Thymus (tissue), 11 donors: ENCODE data around the gene DHRSX. TPM values are rescaled to one million over a fixed set of nuclear protein-coding genes. Genes with fewer than 3 reads are reported as not detected.
A peak's percentile ranks its signal among the peaks of the same experiment; 100 is the strongest.

Experiments used
- DNase-seq, 9 donors: peaks; one replicate each; pipeline ENCODE4 v3.0.0-alpha.2; 2013; ENCODE audit warnings: low spot score in 9 of 9, low read depth in 6 of 9, missing footprints in 1 of 9
- H3K27ac ChIP-seq, 2 donors: one replicate each; pipeline ENCODE4 v1.5.1; 2013; ENCODE audit warnings: control low read depth in 1 of 2, low read depth in 1 of 2, low read length in 1 of 2, mild to moderate bottlenecking in 1 of 2, moderate library complexity in 1 of 2
- H3K27me3 ChIP-seq, 2 donors: one replicate each; pipeline ENCODE4 v1.5.1; 2013; ENCODE audit warnings: low read length in 1 of 2; ENCODE audit not compliant: control insufficient read depth in 2 of 2, insufficient read depth in 1 of 2
- H3K36me3 ChIP-seq, 2 donors: one replicate each; pipeline ENCODE4 v1.5.1; 2013; ENCODE audit warnings: low read length in 1 of 2, mild to moderate bottlenecking in 1 of 2, moderate library complexity in 1 of 2; ENCODE audit not compliant: control insufficient read depth in 2 of 2, insufficient read depth in 2 of 2
- H3K4me1 ChIP-seq, 2 donors: one replicate each; pipeline ENCODE4 v1.5.1; 2013; ENCODE audit warnings: low read length in 2 of 2; ENCODE audit not compliant: control insufficient read depth in 2 of 2, insufficient read depth in 2 of 2
- H3K4me3 ChIP-seq, 2 donors: one replicate each; pipeline ENCODE4 v1.5.1; 2013; ENCODE audit warnings: low read length in 2 of 2, control low read depth in 1 of 2, mild to moderate bottlenecking in 1 of 2
- H3K9me3 ChIP-seq, 2 donors: one replicate each; pipeline ENCODE4 v1.5.1; 2013; ENCODE audit warnings: low read length in 1 of 2, mild to moderate bottlenecking in 1 of 2; ENCODE audit not compliant: control insufficient read depth in 2 of 2, insufficient read depth in 1 of 2
- WGBS: extraction: QIAGEN DNeasy Blood & Tissue Kit; methylation state at CpG from one replicate; pipeline ENCODE4 v1.1.7; 2013; 5-methylcytosine and 5-hydroxymethylcytosine counted together
- polyA plus RNA-seq: library from polyadenylated mRNA; stranded (reverse); fragments of 200-250 nt; gene quantifications from one replicate; pipeline ENCODE4 v1.2.3, GENCODE V29; 2013
- total RNA-seq: library from RNA; stranded (reverse); fragments of 120-200 nt; gene quantifications from one replicate; pipeline ENCODE4 v1.2.4, GENCODE V29; 2013
- donor health status: healthy.

Gene DHRSX
- total and polyA plus RNA-seq, 2 donors = 11.2 to 12.2 TPM

- Histone ChIP-seq H3K27ac (no peak overlapping the region), H3K36me3 (peaks cover 0 to 4% of the 10 kb centered on the region in 2 donors), H3K9me3 (no peaks in the 10 kb centered on the region), H3K27me3 (no peaks in the 10 kb centered on the region), H3K4me1 (peaks cover 9 to 15% of the 10 kb centered on the region in 2 donors), H3K4me3 (no peak overlapping the region)
- 92% methylated on average over 19 of the region's 19 CpGs for WGBS
- DNase-seq = no peak
These were observed 2.1 kb upstream of the DHRSX start for GRCh38 chrX:2502668-2503519.

GRCh38 chrX:2502120-2502667, 1.4 kb upstream of the DHRSX start:
- H3K4me3 ChIP-seq = no peak overlapping the region
- peaks cover 0 to 4% of the 10 kb centered on the region in 2 donors for H3K36me3 ChIP-seq
- peaks cover 9 to 15% of the 10 kb centered on the region in 2 donors for H3K4me1 ChIP-seq
- no peaks in the 10 kb centered on the region for H3K9me3 ChIP-seq
- DNase-seq = no peak
- no peak overlapping the region for H3K27ac ChIP-seq
- no peaks in the 10 kb centered on the region for H3K27me3 ChIP-seq
- 82% methylated on average over 5 of the region's 5 CpGs for WGBS

GRCh38 chrX:2501559-2502102, 855 bp upstream of the DHRSX start:
- H3K27ac ChIP-seq = no peak overlapping the region

GRCh38 chrX:2500091-2500802, 529 bp downstream of the DHRSX start:
- DNase-seq = peak in 3 of 9 donors; percentile 24 to 56 (median 37)
- peaks cover 4% of the 10 kb centered on the region in 2 donors for H3K36me3 ChIP-seq
- H3K4me3 ChIP-seq = peak overlapping the region; percentile 65 to 94
- peak overlapping the region; percentile 62 to 95 for H3K27ac ChIP-seq
- H3K4me1 ChIP-seq = peaks cover 12 to 15% of the 10 kb centered on the region in 2 donors
- no peaks in the 10 kb centered on the region for H3K9me3 ChIP-seq
- H3K27me3 ChIP-seq = no peaks in the 10 kb centered on the region
- 2% methylated on average over 70 of the region's 70 CpGs for WGBS

More at GRCh38 chrX:2501559-2502102, 855 bp upstream of the DHRSX start:
- Histone ChIP-seq H3K36me3 (peaks cover 0 to 4% of the 10 kb centered on the region in 2 donors), H3K4me1 (peaks cover 12 to 15% of the 10 kb centered on the region in 2 donors), H3K9me3 (no peaks in the 10 kb centered on the region), H3K4me3 (no peak overlapping the region), H3K27me3 (no peaks in the 10 kb centered on the region)
- DNase-seq = no peak
- WGBS = 95% methylated on average over 5 of the region's 5 CpGs

GRCh38 chrX:2499507-2499906, 1.3 kb downstream of the DHRSX start:
- Histone ChIP-seq H3K36me3 (peaks cover 4% of the 10 kb centered on the region in 2 donors), H3K27me3 (no peaks in the 10 kb centered on the region), H3K4me3 (peak overlapping the region; percentile 65 to 94), H3K4me1 (peaks cover 12 to 15% of the 10 kb centered on the region in 2 donors), H3K9me3 (no peaks in the 10 kb centered on the region), H3K27ac (peak overlapping the region; percentile 62 to 79)
- no peak for DNase-seq
- WGBS = 95% methylated on average over 8 of the region's 8 CpGs

GRCh38 chrX:2498781-2499302, 1.9 kb downstream of the DHRSX start:
- Histone ChIP-seq H3K27me3 (no peaks in the 10 kb centered on the region), H3K36me3 (peaks cover 4% of the 10 kb centered on the region in 2 donors), H3K27ac (peak overlapping the region; percentile 67 to 69), H3K4me1 (peaks cover 12 to 15% of the 10 kb centered on the region in 2 donors), H3K9me3 (no peaks in the 10 kb centered on the region), H3K4me3 (peak overlapping the region in 1 of 2 donors; percentile 10)
- peak in 1 of 9 donors; percentile 13 for DNase-seq
- 77% methylated on average over 10 of the region's 10 CpGs for WGBS

GRCh38 chrX:2497961-2498780, 2.6 kb downstream of the DHRSX start:
- Histone ChIP-seq H3K27me3 (no peaks in the 10 kb centered on the region), H3K4me1 (peaks cover 12 to 15% of the 10 kb centered on the region in 2 donors), H3K9me3 (no peaks in the 10 kb centered on the region), H3K36me3 (peaks cover 4% of the 10 kb centered on the region in 2 donors), H3K27ac (peak overlapping the region; percentile 46 to 67), H3K4me3 (peak overlapping the region in 1 of 2 donors; percentile 10)
- WGBS = 92% methylated on average over 11 of the region's 11 CpGs
- DNase-seq = no peak

GRCh38 chrX:2495595-2495994, 5.2 kb downstream of the DHRSX start:
- DNase-seq = no peak

More at GRCh38 chrX:2495595-2495994, 5.2 kb downstream of the DHRSX start:
- peaks cover 4 to 14% of the 10 kb centered on the region in 2 donors for H3K36me3 ChIP-seq
- H3K9me3 ChIP-seq = no peaks in the 10 kb centered on the region
- H3K4me1 ChIP-seq = peaks cover 12 to 15% of the 10 kb centered on the region in 2 donors
- no peak overlapping the region for H3K27ac ChIP-seq
- no peak overlapping the region for H3K4me3 ChIP-seq
- 89% methylated on average over 14 of the region's 14 CpGs for WGBS
- H3K27me3 ChIP-seq = no peaks in the 10 kb centered on the region
